GM19099 (cell line): ENCODE data around the gene B3GAT3.
A peak's percentile ranks its signal among the peaks of the same experiment; 100 is the strongest.

ENCODE experiments used
- POLR2A ChIP-seq: IDR thresholded peaks from 3 replicates; pipeline ENCODE4 v1.6.1; 2011; ENCODE audit warnings: low read depth; ENCODE audit not compliant: insufficient read length; ENCODE audit errors: extremely low read depth

Gene B3GAT3

GRCh38 chr11:62575837-62576236 lies 45.9 kb downstream of the B3GAT3 start:
- TF ChIP-seq POLR2A: no peak

DNA sequence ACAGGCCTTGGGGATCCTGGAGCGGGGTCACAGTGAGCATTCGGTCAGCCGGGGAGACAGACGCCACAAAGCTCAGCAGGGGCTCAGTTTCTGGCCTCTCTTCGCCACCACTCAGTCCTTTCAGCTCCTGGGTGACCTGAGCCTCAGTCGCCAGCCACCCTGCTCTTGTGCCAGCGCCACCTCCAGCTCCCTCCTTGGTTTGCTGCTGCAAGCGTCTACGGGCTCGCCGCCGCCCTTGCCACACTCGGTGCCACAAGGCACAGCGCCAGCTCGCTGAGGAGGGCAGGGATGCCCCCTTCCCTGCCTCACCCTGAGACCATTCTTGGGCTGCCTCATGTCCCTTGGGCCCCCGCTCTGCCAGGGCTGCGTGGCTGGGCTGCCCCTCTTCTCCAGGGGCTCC lies 46.6 kb downstream of the B3GAT3 start:
- no peak for TF ChIP-seq POLR2A

DNA sequence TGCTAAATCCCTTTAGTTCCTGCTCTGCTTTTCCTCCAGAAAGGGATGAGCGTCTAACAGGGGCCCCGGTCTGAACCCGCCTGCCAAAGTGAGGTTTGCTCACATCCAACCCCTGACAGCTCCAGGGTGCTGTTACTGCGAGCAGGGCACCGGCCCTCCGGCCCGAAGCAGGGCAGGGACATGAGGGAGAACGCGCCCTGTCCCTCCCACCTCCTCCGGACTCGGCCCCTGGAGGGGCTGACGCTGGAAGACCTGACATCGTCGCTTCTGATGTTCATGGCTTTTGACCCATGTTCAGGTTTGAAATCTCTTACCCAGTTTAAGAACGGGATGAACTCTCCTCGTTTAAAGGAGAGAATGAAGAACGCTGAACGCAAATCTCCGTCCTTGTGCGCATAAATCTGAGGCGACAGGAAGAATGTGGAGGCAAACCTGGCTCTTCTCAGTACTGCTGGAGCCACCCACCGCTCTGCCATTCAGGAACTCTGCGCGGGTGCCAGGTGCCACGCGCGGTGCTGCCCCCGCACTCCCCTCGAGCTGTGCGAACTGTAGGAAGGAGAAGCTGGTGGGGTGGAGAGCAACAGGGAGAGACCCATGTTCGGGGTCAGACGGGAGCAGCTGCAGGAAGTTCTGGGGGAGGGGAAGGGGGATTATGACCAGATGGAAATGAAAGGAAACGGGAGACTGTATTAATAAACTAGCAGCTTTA lies 47.3 kb downstream of the B3GAT3 start:
- no peak for TF ChIP-seq POLR2A

GRCh38 chr11:62573592-62574362 lies 48.0 kb downstream of the B3GAT3 start, which contains the start of gene EEF1G:
Gene EEF1G, minus strand, starts transcription at chr11:62573891. Its CDS starts 49 bp downstream, at chr11:62573842.
- TF ChIP-seq POLR2A: peak; percentile 88

GRCh38 chr11:62573006-62573591 lies 48.7 kb downstream of the B3GAT3 start:
- no peak for TF ChIP-seq POLR2A

DNA sequence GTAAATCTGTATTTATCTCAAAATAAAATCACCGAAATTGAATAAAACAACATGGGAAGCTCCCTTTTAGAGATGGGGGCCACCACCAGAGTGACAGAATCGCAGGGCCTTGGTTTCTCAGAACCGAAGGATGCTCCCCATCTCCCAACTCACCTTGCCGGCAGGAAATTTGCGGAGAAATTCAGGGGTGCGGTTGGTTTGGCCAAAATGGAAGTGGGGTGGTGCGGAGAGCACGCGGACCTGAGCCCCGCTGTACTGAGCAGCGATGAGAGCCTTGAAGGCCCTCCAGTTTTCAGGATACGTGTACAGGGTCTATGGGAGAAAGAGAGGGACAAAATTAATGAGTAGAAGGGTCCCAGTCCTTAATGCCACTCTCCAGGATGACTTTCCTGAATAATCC lies 49.4 kb downstream of the B3GAT3 start:
- no peak for TF ChIP-seq POLR2A

DNA sequence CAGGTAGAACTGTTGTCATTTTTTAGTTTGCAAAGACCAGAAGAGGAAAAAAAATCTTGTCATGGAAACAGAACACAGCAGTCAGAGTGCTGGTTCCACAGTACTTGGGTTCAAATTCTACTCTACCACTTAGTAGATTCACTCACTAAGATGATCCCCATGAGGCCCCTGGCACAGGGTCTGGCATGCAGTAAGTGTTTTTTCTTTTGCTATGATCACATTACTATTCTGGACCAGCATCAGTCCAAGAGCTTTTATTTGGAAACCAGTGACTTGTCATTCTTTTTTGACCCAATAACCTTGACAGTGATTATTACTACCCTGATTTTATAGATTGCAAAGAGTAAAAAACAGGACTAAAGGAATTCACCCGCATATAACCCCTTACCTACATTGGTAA lies 52.2 kb downstream of the B3GAT3 start:
- TF ChIP-seq POLR2A: no peak

- no peak for TF ChIP-seq POLR2A
Measured at GRCh38 chr11:62567018-62567633, 54.7 kb downstream of the B3GAT3 start.

DNA sequence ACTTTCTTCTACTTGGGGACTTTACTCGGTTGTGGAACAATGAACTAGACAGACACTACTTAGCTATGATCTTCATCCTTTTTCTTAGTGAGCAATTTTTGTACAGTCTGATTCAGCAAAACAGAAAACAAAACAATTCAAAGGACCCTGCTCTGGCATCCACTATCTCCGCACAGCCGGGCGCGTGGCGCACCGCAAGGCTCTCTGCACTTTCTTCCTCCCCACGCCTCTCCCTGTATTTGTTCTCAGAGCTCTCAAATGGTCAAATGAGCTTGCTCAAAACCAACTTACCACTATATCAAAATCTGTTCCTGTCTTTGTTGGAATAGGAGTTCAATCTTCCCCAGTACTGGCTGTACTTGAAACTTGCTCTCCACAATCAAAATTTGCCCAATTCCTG lies 55.5 kb downstream of the B3GAT3 start:
- no peak for TF ChIP-seq POLR2A
